Panc1 (cell line): Measurements from ENCODE around the gene RPL21. TPM values are rescaled to one million over a fixed set of nuclear protein-coding genes. Genes with fewer than 3 reads are reported as not detected.
A peak's percentile ranks its signal among the peaks of the same experiment; 100 is the strongest.

Experiments
- ATAC-seq: fragments of 200-7000 bp; cut with Tn5 transposase; 2 replicates; pipeline ENCODE4 v1.9.1; 2020; ENCODE audit warnings: mild to moderate bottlenecking, moderate library complexity
- BruUV-seq: library from RNA; stranded (reverse); fragments of 400-500 nt; replicated peaks from 2 replicates; lab custom pipeline; 2021; lab: Mats Ljungman, UMichigan
- CTCF ChIA-PET: fragments of 300-600 bp; sonication (Branson Sonifier 250); formaldehyde crosslinking; loops from one replicate; lab custom pipeline; 2022; ENCODE audit warnings: antibody characterized with exemption; lab: Charles Lee
- POLR2A ChIA-PET: fragments of 300-600 bp; sonication (Branson Sonifier 250); formaldehyde crosslinking; loops from one replicate; lab custom pipeline; 2022; ENCODE audit warnings: antibody characterized with exemption; lab: Charles Lee
- DNase-seq: peaks from one replicate; pipeline ENCODE4 v3.0.0-alpha.2; 2010; ENCODE audit warnings: low read depth, low spot score
- H3K27ac ChIP-seq: 2 replicates; pipeline ENCODE4 v1.5.1; 2011; ENCODE audit warnings: mild to moderate bottlenecking, low read length, inconsistent platforms
- H3K27me3 ChIP-seq: fragments of 200-500 bp; sonication (Bioruptor generic); 2 replicates; pipeline ENCODE4 v1.6.0; 2014; ENCODE audit warnings: low read length, inconsistent platforms; ENCODE audit not compliant: control insufficient read depth, insufficient read depth
- H3K36me3 ChIP-seq: fragments of 200-500 bp; sonication (Bioruptor generic); 2 replicates; pipeline ENCODE4 v1.5.1; 2014; ENCODE audit warnings: inconsistent platforms, mild to moderate bottlenecking, low read length, moderate library complexity; ENCODE audit not compliant: control insufficient read depth, insufficient read depth
- H3K4me1 ChIP-seq: 2 replicates; pipeline ENCODE4 v1.5.1; 2011; ENCODE audit warnings: inconsistent platforms, mild to moderate bottlenecking, low read length, moderate library complexity; ENCODE audit not compliant: control insufficient read depth, insufficient read depth
- H3K4me3 ChIP-seq, 2 experiments: 2 replicates each; pipeline ENCODE4 v1.5.1; 2011 to 2012; ENCODE audit warnings: low read depth in 2 of 2, low read length in 2 of 2, mild to moderate bottlenecking in 2 of 2, inconsistent platforms in 1 of 2, moderate library complexity in 1 of 2
- H3K9me3 ChIP-seq: fragments of 200-500 bp; sonication (Bioruptor generic); 2 replicates; pipeline ENCODE4 v1.5.1; 2014; ENCODE audit warnings: low read depth, mild to moderate bottlenecking, inconsistent platforms, low read length, moderate library complexity; ENCODE audit not compliant: control insufficient read depth, insufficient read depth
- CTCF ChIP-seq: fragments of 450-650 bp; IDR thresholded peaks from 2 replicates; pipeline ENCODE4 v1.5.1; 2017; ENCODE audit warnings: mild to moderate bottlenecking
- POLR2AphosphoS5 ChIP-seq: IDR thresholded peaks from 2 replicates; pipeline ENCODE4 v1.6.1; 2012; ENCODE audit warnings: mild to moderate bottlenecking, low read depth, low read length, moderate library complexity
- SIN3A ChIP-seq: IDR thresholded peaks from 2 replicates; pipeline ENCODE4 v1.6.1; 2012; ENCODE audit warnings: low read depth, mild to moderate bottlenecking, low read length, moderate library complexity, borderline replicate concordance; ENCODE audit not compliant: insufficient read depth
- TCF7L2 ChIP-seq: IDR thresholded peaks from 2 replicates; pipeline ENCODE4 v1.6.1; 2011; ENCODE audit warnings: mild to moderate bottlenecking, low read depth, low read length, inconsistent platforms
- in situ Hi-C: cut with HindIII; loops from 2 replicates; pipeline ENCODE4 v1.10.0; 2016; ENCODE audit warnings: low sequenced_read_pairs, low pct_unique_long_range_greater_than_20kb
- intact Hi-C: fragments of 100-400 bp; cut with micrococcal nuclease; formaldehyde crosslinking; loops from one replicate; pipeline ENCODE4 v1.10.0; 2022; ENCODE audit not compliant: unreplicated experiment
- total RNA-seq: library from RNA; stranded (reverse); gene quantifications from one replicate; pipeline ENCODE4 v1.2.1, GENCODE V29; 2021; ENCODE audit not compliant: unreplicated experiment
- TF ChIP-seq, protein P1 (sequence below), 2 experiments: IDR thresholded peaks; 2 replicates each; pipeline ENCODE4 v1.6.1; 2011 to 2012; ENCODE audit warnings: low read depth in 2 of 2, control low read depth in 1 of 2, low read length in 1 of 2, mild to moderate bottlenecking in 1 of 2, moderate library complexity in 1 of 2; ENCODE audit not compliant: insufficient read depth in 1 of 2

Gene RPL21
- total RNA-seq, 1 experiment from 2014 or later, result 702 TPM

DNA sequence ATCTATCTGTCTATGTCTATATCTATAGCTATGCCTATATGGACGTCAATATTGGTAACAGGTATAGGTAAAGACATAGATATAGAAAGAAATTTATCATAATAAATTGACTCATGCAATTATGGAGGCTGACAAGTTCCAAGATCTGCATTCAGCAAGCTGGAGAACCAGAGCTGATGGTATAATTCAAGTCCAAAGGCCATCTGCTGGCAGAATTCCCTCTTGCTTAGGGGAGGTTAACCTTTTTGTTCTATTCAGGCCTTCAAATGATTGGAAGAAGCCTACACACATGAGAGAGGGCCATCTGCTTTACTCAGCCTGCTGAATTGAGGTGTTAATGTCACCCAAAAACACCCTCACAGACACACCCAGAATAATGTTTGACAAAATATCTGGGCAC, 30.1 kb downstream of the RPL21 start:
- Histone ChIP-seq H3K4me3 (no peak overlapping the region), H3K27me3 (no peaks in the 10 kb centered on the region), H3K36me3 (no peaks in the 10 kb centered on the region), H3K4me1 (peaks cover 12% of the 10 kb centered on the region), H3K9me3 (no peaks in the 10 kb centered on the region), H3K27ac (no peak overlapping the region)
- no peak for TF ChIP-seq POLR2AphosphoS5
- peak; percentile 24 for TF ChIP-seq CTCF
- intact Hi-C loops (no loop called here), in situ Hi-C loops (no loop called here)
- DNase-seq (no peak), ATAC-seq (no peak)
- BruUV-seq, result no TSS peak
- ChIA-PET POLR2A (no interaction called here), CTCF (no interaction called here)

GRCh38 chr13:27283906-27284493, 32.6 kb downstream of the RPL21 start:
- Histone ChIP-seq H3K27me3 (no peaks in the 10 kb centered on the region), H3K27ac (peak overlapping the region; percentile 40; the same call in 1 of the 2 replicates), H3K9me3 (no peaks in the 10 kb centered on the region), H3K4me3 (no peak overlapping the region), H3K36me3 (no peaks in the 10 kb centered on the region), H3K4me1 (peaks cover 12% of the 10 kb centered on the region)
- peak; percentile 87 for ATAC-seq
- intact Hi-C loops, result no loop called here
- DNase-seq, result no peak
- no TSS peak for BruUV-seq
- ChIA-PET POLR2A (no interaction called here), CTCF (interaction anchor here (0.6 to 0.7 kb wide), 3 partner anchors 9 to 97 kb away, joined by 3 to 11 read pairs (median 4); no protein-coding TSS in a partner anchor)
- in situ Hi-C loops, result no loop called here
- TF ChIP-seq TCF7L2, result peak; percentile 80
- TF ChIP-seq, protein P1, sequence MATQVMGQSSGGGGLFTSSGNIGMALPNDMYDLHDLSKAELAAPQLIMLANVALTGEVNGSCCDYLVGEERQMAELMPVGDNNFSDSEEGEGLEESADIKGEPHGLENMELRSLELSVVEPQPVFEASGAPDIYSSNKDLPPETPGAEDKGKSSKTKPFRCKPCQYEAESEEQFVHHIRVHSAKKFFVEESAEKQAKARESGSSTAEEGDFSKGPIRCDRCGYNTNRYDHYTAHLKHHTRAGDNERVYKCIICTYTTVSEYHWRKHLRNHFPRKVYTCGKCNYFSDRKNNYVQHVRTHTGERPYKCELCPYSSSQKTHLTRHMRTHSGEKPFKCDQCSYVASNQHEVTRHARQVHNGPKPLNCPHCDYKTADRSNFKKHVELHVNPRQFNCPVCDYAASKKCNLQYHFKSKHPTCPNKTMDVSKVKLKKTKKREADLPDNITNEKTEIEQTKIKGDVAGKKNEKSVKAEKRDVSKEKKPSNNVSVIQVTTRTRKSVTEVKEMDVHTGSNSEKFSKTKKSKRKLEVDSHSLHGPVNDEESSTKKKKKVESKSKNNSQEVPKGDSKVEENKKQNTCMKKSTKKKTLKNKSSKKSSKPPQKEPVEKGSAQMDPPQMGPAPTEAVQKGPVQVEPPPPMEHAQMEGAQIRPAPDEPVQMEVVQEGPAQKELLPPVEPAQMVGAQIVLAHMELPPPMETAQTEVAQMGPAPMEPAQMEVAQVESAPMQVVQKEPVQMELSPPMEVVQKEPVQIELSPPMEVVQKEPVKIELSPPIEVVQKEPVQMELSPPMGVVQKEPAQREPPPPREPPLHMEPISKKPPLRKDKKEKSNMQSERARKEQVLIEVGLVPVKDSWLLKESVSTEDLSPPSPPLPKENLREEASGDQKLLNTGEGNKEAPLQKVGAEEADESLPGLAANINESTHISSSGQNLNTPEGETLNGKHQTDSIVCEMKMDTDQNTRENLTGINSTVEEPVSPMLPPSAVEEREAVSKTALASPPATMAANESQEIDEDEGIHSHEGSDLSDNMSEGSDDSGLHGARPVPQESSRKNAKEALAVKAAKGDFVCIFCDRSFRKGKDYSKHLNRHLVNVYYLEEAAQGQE (IDR thresholded peaks at IDR 0.05; ENCODE audit: insufficient read depth in 1 of 2, low read depth in 2 of 2, low read length in 1 of 2), result no peak
- TF ChIP-seq SIN3A, result no peak
- TF ChIP-seq POLR2AphosphoS5, result no peak
- TF ChIP-seq CTCF, result peak; percentile 74
